A549 (cell line): ENCODE results near the gene DMC1.

ENCODE experiments used
- CTCF ChIP-seq: fragments of >200 bp; sonication (Bioruptor Twin); formaldehyde crosslinking; IDR thresholded peaks from 3 replicates; pipeline ENCODE4 v1.5.1; 2016
- EHF ChIP-seq: fragments of 250-450 bp; sonication (Bioruptor Pico); IDR thresholded peaks from 2 replicates; pipeline ENCODE4 v1.5.0; 2020; ENCODE audit warnings: mild to moderate bottlenecking
- FOXS1 ChIP-seq: fragments of 250-450 bp; sonication (Bioruptor Pico); IDR thresholded peaks from 2 replicates; pipeline ENCODE4 v1.5.0; 2020; ENCODE audit warnings: mild to moderate bottlenecking, moderate library complexity

GRCh38 chr22:38487946-38488345, 82.0 kb downstream of the DMC1 start:
- TF ChIP-seq FOXS1 (CRISPR knock-in tag) (no peak), CTCF (no peak), EHF (CRISPR knock-in tag) (no peak)
